Stimulated activated CD4-positive, alpha-beta T cell treated with anti-CD3 and anti-CD28 coated beads, Interleukin-4, amount 100 ng/mL, for 1 hour (primary cell): ENCODE results near the gene RGR.
"Not testable (repeated sequence)": the region's sequence is repeated elsewhere in the genome, so short reads cannot be mapped to it uniquely, and the experiment has no call there.

ENCODE experiments used
- DNase-seq: peaks from one replicate; pipeline ENCODE4 v3.0.0-alpha.2; 2020

RGR gene

GRCh38 chr10:84261236-84261915 lies 16.5 kb downstream of the RGR start:
- DNase-seq, result no peak

GRCh38 chr10:84262190-84262956 lies 17.5 kb downstream of the RGR start:
- DNase-seq, result no peak

- no peak for DNase-seq
Measured at GRCh38 chr10:84263716-84264115, 18.9 kb downstream of the RGR start.

GRCh38 chr10:84264611-84265141 lies 19.8 kb downstream of the RGR start:
- DNase-seq, result peak; percentile 72

GRCh38 chr10:84265418-84265817 lies 20.6 kb downstream of the RGR start:
- no peak for DNase-seq

- peak; percentile 73 for DNase-seq
Measured at GRCh38 chr10:84267503-84268126, 22.8 kb downstream of the RGR start.

- no peak for DNase-seq
Measured at GRCh38 chr10:84269162-84269561, 24.3 kb downstream of the RGR start.

GRCh38 chr10:84269773-84270172 lies 24.9 kb downstream of the RGR start:
- no peak for DNase-seq

- DNase-seq, result no peak
Measured at GRCh38 chr10:84270708-84271107, 25.9 kb downstream of the RGR start.

- DNase-seq, result not testable (repeated sequence)
Measured at GRCh38 chr10:84279876-84280475, 35.1 kb downstream of the RGR start.

- no peak for DNase-seq
Measured at GRCh38 chr10:84286695-84287094, 41.8 kb downstream of the RGR start.

- DNase-seq, result no peak
Measured at GRCh38 chr10:84288151-84288550, 43.3 kb downstream of the RGR start.

GRCh38 chr10:84289521-84290200 lies 44.8 kb downstream of the RGR start:
- no peak for DNase-seq

- no peak for DNase-seq
Measured at GRCh38 chr10:84290235-84290634, 45.4 kb downstream of the RGR start.

GRCh38 chr10:84291384-84291783 lies 46.5 kb downstream of the RGR start:
- no peak for DNase-seq

GRCh38 chr10:84292502-84292901 lies 47.6 kb downstream of the RGR start:
- no peak for DNase-seq

- DNase-seq, result no peak
Measured at GRCh38 chr10:84293171-84293570, 48.3 kb downstream of the RGR start.

GRCh38 chr10:84293574-84294016 lies 48.7 kb downstream of the RGR start:
- no peak for DNase-seq

GRCh38 chr10:84294766-84295447 lies 50.1 kb downstream of the RGR start:
- no peak for DNase-seq

- DNase-seq, result no peak
Measured at GRCh38 chr10:84296091-84296981, 51.5 kb downstream of the RGR start.

- DNase-seq, result no peak
Measured at GRCh38 chr10:84298057-84298456, 53.2 kb downstream of the RGR start.
